Activated T-helper 1 cell treated with anti-CD3 and anti-CD28 coated beads, Interleukin-12 subunit alpha, Interleukin-12 subunit beta, Interleukin-2, Interleukin-4 antibody, amounts not matched to agents 30 ng/mL and 10 ng/mL and 1 ng/mL, durations not matched to agents 14 hours and 24 hours and 36 hours (primary cell): ENCODE data around the gene PRKCZ. TPM values are rescaled to one million over a fixed set of nuclear protein-coding genes. Genes with fewer than 3 reads are reported as not detected.

Source experiments
- DNase-seq: peaks from one replicate; pipeline ENCODE4 v3.0.0; 2021; ENCODE audit warnings: low spot score
- H3K27ac Mint-ChIP-seq: one replicate; pipeline ENCODE4 v1.8.0; 2021; ENCODE audit warnings: mild to moderate bottlenecking, mixed read lengths
- H3K27me3 Mint-ChIP-seq: one replicate; pipeline ENCODE4 v1.8.0; 2022; ENCODE audit warnings: mild to moderate bottlenecking, moderate library complexity, mixed read lengths; ENCODE audit not compliant: insufficient read depth
- H3K36me3 Mint-ChIP-seq: one replicate; pipeline ENCODE4 v1.8.0; 2021; ENCODE audit warnings: low read depth, mixed read lengths
- H3K4me1 Mint-ChIP-seq: one replicate; pipeline ENCODE4 v1.8.0; 2021; ENCODE audit warnings: low read depth, mixed read lengths
- H3K4me3 Mint-ChIP-seq: one replicate; pipeline ENCODE4 v1.8.0; 2021; ENCODE audit warnings: mild to moderate bottlenecking, moderate library complexity, mixed read lengths
- H3K9me3 Mint-ChIP-seq: one replicate; pipeline ENCODE4 v1.8.0; 2021; ENCODE audit warnings: mixed read lengths
- intact Hi-C: fragments of 100-400 bp; cut with micrococcal nuclease; formaldehyde crosslinking; loops from one replicate; pipeline ENCODE4 v1.15.1; 2024
- total RNA-seq: library from RNA; stranded (reverse); gene quantifications from 2 replicates; pipeline ENCODE4 v1.2.3, GENCODE V29; 2022

Gene PRKCZ
- total RNA-seq, 1 donor from 2014 or later, result 4.1 TPM

DNA sequence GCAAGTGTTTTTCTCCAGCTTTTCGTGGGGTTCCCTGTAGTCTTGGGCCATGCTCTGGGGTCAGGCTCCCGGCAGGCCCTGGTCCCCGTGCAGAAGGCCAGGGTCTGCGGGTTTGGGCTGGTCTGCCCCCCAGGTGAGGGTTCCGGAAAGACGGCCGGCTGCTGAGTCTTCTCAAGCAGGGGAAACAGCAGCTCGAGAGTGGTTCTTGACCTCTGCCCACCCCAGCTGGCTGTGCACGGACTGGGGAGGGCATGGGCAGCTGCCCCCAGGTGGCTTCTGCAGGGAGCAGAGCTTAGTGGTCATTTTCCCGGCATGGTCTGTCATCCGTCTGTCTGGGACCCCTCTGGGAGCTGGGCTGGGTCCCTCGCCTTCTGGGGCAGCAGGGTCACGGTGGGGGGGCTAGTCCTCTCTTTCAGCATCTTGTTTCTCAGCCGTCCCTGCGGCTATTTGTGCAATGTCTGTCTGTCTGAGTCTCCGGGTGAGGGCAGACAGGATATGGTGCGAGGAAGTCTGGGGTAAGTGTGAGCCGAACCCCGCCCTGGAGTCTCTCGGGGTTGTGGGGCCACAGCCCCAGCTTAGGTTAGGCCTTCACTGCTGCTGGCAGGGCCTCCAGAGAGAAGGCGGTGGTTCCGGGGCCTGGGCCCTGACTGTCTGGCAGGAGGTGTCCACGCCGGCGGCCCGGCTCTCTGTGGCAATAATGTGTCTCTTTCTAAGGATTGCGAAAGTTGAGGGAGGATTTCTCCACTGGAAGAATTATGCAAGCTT lies 184.0 kb downstream of the PRKCZ start:
- peak overlapping the region; percentile 93 for H3K4me3 Mint-ChIP-seq
- H3K27ac Mint-ChIP-seq, result peak overlapping the region; percentile 78
- H3K27me3 Mint-ChIP-seq, result no peaks in the 10 kb centered on the region
- intact Hi-C loops, result loop anchor here (1.0 to 10.0 kb wide), 4 partner anchors 25 to 291 kb away; partner anchors contain the start of gene PANK4
- H3K4me1 Mint-ChIP-seq, result peaks cover 71% of the 10 kb centered on the region
- H3K36me3 Mint-ChIP-seq, result peaks cover 22% of the 10 kb centered on the region
- DNase-seq, result peak; percentile 68
- no peaks in the 10 kb centered on the region for H3K9me3 Mint-ChIP-seq

GRCh38 chr1:2234762-2235113 lies 184.5 kb downstream of the PRKCZ start:
- Mint-ChIP-seq H3K27me3 (no peaks in the 10 kb centered on the region), H3K36me3 (peaks cover 20% of the 10 kb centered on the region), H3K9me3 (no peaks in the 10 kb centered on the region), H3K4me3 (peak overlapping the region; percentile 93), H3K4me1 (peaks cover 76% of the 10 kb centered on the region), H3K27ac (peak overlapping the region; percentile 78)
- DNase-seq, result no peak
- intact Hi-C loops, result loop anchor here (1.0 to 10.0 kb wide), 4 partner anchors 24 to 290 kb away; partner anchors contain the start of gene PANK4

Other genes with a start within 250 kb of the PRKCZ start
- 382 and 398 TPM in 2 replicates for gene GNB1, start 159.3 kb upstream of the PRKCZ start, total RNA-seq
- gene CALML6, start 135.2 kb upstream of the PRKCZ start, total RNA-seq, result 0.36 and 0.51 TPM in 2 replicates
- gene TMEM52, start 131.1 kb upstream of the PRKCZ start, total RNA-seq, result 0.99 and 1.5 TPM in 2 replicates
- gene CFAP74, start 46.6 kb upstream of the PRKCZ start, total RNA-seq, result not detected in 2 replicates
- gene GABRD, start 31.1 kb upstream of the PRKCZ start, total RNA-seq, result 0.26 TPM in 1 of 2 replicates, not detected in the other
- gene FAAP20, start 144.4 kb downstream of the PRKCZ start, total RNA-seq, result 50.3 and 50.5 TPM in 2 replicates
- gene SKI, start 177.9 kb downstream of the PRKCZ start, total RNA-seq, result 38.3 and 44.5 TPM in 2 replicates